Panc1 (cell line): ENCODE data around the gene C19orf33. TPM values are rescaled to one million over a fixed set of nuclear protein-coding genes. Genes with fewer than 3 reads are reported as not detected.

Experiments used
- ATAC-seq: fragments of 200-7000 bp; cut with Tn5 transposase; 2 replicates; pipeline ENCODE4 v1.9.1; 2020; ENCODE audit warnings: mild to moderate bottlenecking, moderate library complexity
- BruUV-seq: library from RNA; stranded (reverse); fragments of 400-500 nt; replicated peaks from 2 replicates; lab custom pipeline; 2021; lab: Mats Ljungman, UMichigan
- CTCF ChIA-PET: fragments of 300-600 bp; sonication (Branson Sonifier 250); formaldehyde crosslinking; loops from one replicate; lab custom pipeline; 2022; ENCODE audit warnings: antibody characterized with exemption; lab: Charles Lee
- POLR2A ChIA-PET: fragments of 300-600 bp; sonication (Branson Sonifier 250); formaldehyde crosslinking; loops from one replicate; lab custom pipeline; 2022; ENCODE audit warnings: antibody characterized with exemption; lab: Charles Lee
- DNase-seq: peaks from one replicate; pipeline ENCODE4 v3.0.0-alpha.2; 2010; ENCODE audit warnings: low read depth, low spot score
- H3K27ac ChIP-seq: 2 replicates; pipeline ENCODE4 v1.5.1; 2011; ENCODE audit warnings: mild to moderate bottlenecking, low read length, inconsistent platforms
- H3K27me3 ChIP-seq: fragments of 200-500 bp; sonication (Bioruptor generic); 2 replicates; pipeline ENCODE4 v1.6.0; 2014; ENCODE audit warnings: low read length, inconsistent platforms; ENCODE audit not compliant: control insufficient read depth, insufficient read depth
- H3K36me3 ChIP-seq: fragments of 200-500 bp; sonication (Bioruptor generic); 2 replicates; pipeline ENCODE4 v1.5.1; 2014; ENCODE audit warnings: inconsistent platforms, mild to moderate bottlenecking, low read length, moderate library complexity; ENCODE audit not compliant: control insufficient read depth, insufficient read depth
- H3K4me1 ChIP-seq: 2 replicates; pipeline ENCODE4 v1.5.1; 2011; ENCODE audit warnings: inconsistent platforms, mild to moderate bottlenecking, low read length, moderate library complexity; ENCODE audit not compliant: control insufficient read depth, insufficient read depth
- H3K4me3 ChIP-seq, 2 experiments: 2 replicates each; pipeline ENCODE4 v1.5.1; 2011 to 2012; ENCODE audit warnings: low read depth in 2 of 2, low read length in 2 of 2, mild to moderate bottlenecking in 2 of 2, inconsistent platforms in 1 of 2, moderate library complexity in 1 of 2
- H3K9me3 ChIP-seq: fragments of 200-500 bp; sonication (Bioruptor generic); 2 replicates; pipeline ENCODE4 v1.5.1; 2014; ENCODE audit warnings: low read depth, mild to moderate bottlenecking, inconsistent platforms, low read length, moderate library complexity; ENCODE audit not compliant: control insufficient read depth, insufficient read depth
- POLR2AphosphoS5 ChIP-seq: IDR thresholded peaks from 2 replicates; pipeline ENCODE4 v1.6.1; 2012; ENCODE audit warnings: mild to moderate bottlenecking, low read depth, low read length, moderate library complexity
- REST ChIP-seq, 2 experiments: IDR thresholded peaks; 2 replicates each; pipeline ENCODE4 v1.6.1; 2011 to 2012; ENCODE audit warnings: low read depth in 2 of 2, control low read depth in 1 of 2, low read length in 1 of 2, mild to moderate bottlenecking in 1 of 2, moderate library complexity in 1 of 2; ENCODE audit not compliant: insufficient read depth in 1 of 2
- SIN3A ChIP-seq: IDR thresholded peaks from 2 replicates; pipeline ENCODE4 v1.6.1; 2012; ENCODE audit warnings: low read depth, mild to moderate bottlenecking, low read length, moderate library complexity, borderline replicate concordance; ENCODE audit not compliant: insufficient read depth
- TCF7L2 ChIP-seq: IDR thresholded peaks from 2 replicates; pipeline ENCODE4 v1.6.1; 2011; ENCODE audit warnings: mild to moderate bottlenecking, low read depth, low read length, inconsistent platforms
- in situ Hi-C: cut with HindIII; loops from 2 replicates; pipeline ENCODE4 v1.10.0; 2016; ENCODE audit warnings: low sequenced_read_pairs, low pct_unique_long_range_greater_than_20kb
- intact Hi-C: fragments of 100-400 bp; cut with micrococcal nuclease; formaldehyde crosslinking; loops from one replicate; pipeline ENCODE4 v1.10.0; 2022; ENCODE audit not compliant: unreplicated experiment
- total RNA-seq: library from RNA; stranded (reverse); gene quantifications from one replicate; pipeline ENCODE4 v1.2.1, GENCODE V29; 2021; ENCODE audit not compliant: unreplicated experiment
- TF ChIP-seq, protein P1 (sequence below): fragments of 450-650 bp; IDR thresholded peaks from 2 replicates; pipeline ENCODE4 v1.5.1; 2017; ENCODE audit warnings: mild to moderate bottlenecking

The C19orf33 gene
- total RNA-seq, 1 experiment from 2014 or later = 201 TPM

DNA sequence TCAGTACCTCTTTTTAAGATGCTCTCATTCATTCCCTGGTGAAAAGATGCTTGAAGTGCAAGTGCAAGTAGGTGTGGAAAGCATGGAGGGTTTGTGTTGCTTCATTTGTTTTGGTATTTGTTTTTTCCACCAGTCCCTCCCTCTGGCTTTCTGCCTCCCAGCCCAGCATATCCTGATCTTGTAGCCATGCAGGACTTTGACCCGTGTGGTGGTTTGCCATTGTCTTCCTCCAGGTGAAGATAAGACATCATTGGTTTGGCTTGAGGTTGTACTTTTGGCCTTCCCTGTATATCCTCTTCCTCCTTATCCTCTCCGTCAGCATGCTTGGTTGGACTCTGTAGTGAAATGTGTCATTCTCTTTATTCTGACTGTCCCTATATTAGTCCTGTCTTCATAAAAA is 30.6 kb upstream of the C19orf33 start:
- Histone ChIP-seq H3K36me3 (0 out of 2 replicates have a peak, but pooled peaks cover 2% of the 10 kb centered on the region), H3K9me3 (no peaks in the 10 kb centered on the region), H3K4me1 (peaks cover 92% of the 10 kb centered on the region), H3K4me3 (no peak overlapping the region), H3K27ac (peak overlapping the region; percentile 99), H3K27me3 (no peaks in the 10 kb centered on the region)
- POLR2A ChIA-PET = no interaction called here
- TF ChIP-seq, protein P1, sequence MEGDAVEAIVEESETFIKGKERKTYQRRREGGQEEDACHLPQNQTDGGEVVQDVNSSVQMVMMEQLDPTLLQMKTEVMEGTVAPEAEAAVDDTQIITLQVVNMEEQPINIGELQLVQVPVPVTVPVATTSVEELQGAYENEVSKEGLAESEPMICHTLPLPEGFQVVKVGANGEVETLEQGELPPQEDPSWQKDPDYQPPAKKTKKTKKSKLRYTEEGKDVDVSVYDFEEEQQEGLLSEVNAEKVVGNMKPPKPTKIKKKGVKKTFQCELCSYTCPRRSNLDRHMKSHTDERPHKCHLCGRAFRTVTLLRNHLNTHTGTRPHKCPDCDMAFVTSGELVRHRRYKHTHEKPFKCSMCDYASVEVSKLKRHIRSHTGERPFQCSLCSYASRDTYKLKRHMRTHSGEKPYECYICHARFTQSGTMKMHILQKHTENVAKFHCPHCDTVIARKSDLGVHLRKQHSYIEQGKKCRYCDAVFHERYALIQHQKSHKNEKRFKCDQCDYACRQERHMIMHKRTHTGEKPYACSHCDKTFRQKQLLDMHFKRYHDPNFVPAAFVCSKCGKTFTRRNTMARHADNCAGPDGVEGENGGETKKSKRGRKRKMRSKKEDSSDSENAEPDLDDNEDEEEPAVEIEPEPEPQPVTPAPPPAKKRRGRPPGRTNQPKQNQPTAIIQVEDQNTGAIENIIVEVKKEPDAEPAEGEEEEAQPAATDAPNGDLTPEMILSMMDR = no peak
- TF ChIP-seq SIN3A (no peak), TCF7L2 (no peak), POLR2AphosphoS5 (no peak), REST (IDR thresholded peaks at IDR 0.05; ENCODE audit: insufficient read depth in 1 of 2, low read depth in 2 of 2, low read length in 1 of 2) (no peak)
- no peak for ATAC-seq
- in situ Hi-C loops = no loop called here
- no TSS peak for BruUV-seq
- CTCF ChIA-PET = no interaction called here
- intact Hi-C loops = no loop called here
- DNase-seq = no peak

DNA sequence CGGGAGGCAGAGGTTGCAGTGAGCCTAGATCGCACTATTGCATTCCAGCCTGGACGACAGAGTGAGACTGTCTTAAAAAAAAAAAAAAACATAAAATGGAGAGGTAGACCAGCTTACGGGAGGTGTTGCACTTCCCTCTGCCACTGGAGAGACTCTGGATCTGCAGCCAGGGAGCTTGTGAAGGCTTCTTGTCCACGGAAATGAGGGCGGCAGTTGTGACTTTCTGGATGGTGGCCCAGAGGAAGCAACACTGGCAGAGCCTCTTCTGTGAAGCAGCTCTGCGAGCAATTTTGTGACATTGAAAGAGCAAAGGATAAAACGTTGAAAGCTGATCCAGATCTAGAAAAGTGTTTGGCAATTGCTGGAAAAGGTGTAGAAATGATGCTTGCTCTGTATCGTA is 29.3 kb upstream of the C19orf33 start:
- Histone ChIP-seq H3K4me3 (no peak overlapping the region), H3K9me3 (no peaks in the 10 kb centered on the region), H3K36me3 (0 out of 2 replicates have a peak, but pooled peaks cover 2% of the 10 kb centered on the region), H3K27ac (peak overlapping the region; percentile 99), H3K27me3 (no peaks in the 10 kb centered on the region), H3K4me1 (peaks cover 84% of the 10 kb centered on the region)
- ATAC-seq = no peak
- in situ Hi-C loops (no loop called here), intact Hi-C loops (no loop called here)
- POLR2A ChIA-PET = interaction anchor here (0.6 kb wide), 2 partner anchors 22 to 132 kb away, joined by 6 read pairs; no protein-coding TSS in a partner anchor
- TF ChIP-seq TCF7L2 (no peak), REST (IDR thresholded peaks at IDR 0.05; ENCODE audit: insufficient read depth in 1 of 2, low read depth in 2 of 2, low read length in 1 of 2) (no peak), POLR2AphosphoS5 (no peak), SIN3A (no peak)
- TF ChIP-seq, protein P1 = no peak
- CTCF ChIA-PET = no interaction called here
- BruUV-seq = no TSS peak
- DNase-seq = no peak
